ENCODE data around the gene NFKBIZ. TPM values are rescaled to one million over a fixed set of nuclear protein-coding genes. Genes with fewer than 3 reads are reported as not detected.

The NFKBIZ gene
- total and polyA plus RNA-seq, 4 donors, result 4.8 to 78.8 (median 23.7) TPM

- TF ChIP-seq REST (IDR thresholded peaks at IDR 0.05) (no peak), NR2F2 (IDR thresholded peaks at IDR 0.05) (no peak), HNF4G (IDR thresholded peaks at IDR 0.05) (no peak)
Measured at GRCh38 chr3:101829437-101829830, 19.9 kb upstream of the NFKBIZ start (continued).

- TF ChIP-seq CTCF (IDR thresholded peaks at IDR 0.05; ENCODE audit: low read depth, low read length, missing input control) (no peak), ZBTB33 (IDR thresholded peaks at IDR 0.05) (no peak)
- no peak overlapping the region for H3K27ac ChIP-seq (ENCODE audit: low read depth in 1 of 2, low read length in 2 of 2)
- H3K27me3 ChIP-seq (ENCODE audit: control insufficient read depth in 4 of 4, insufficient read depth in 4 of 4, low read length in 3 of 4), result no peaks in the 10 kb centered on the region
- no peak for DNase-seq (ENCODE audit: low spot score)
- H3K4me1 ChIP-seq (ENCODE audit: control insufficient read depth in 4 of 4, insufficient read depth in 4 of 4, low read length in 3 of 4), result peaks cover 2 to 35% (median 16%) of the 10 kb centered on the region in 4 donors
- WGBS, result 84% methylated on average over 2 of the region's 2 CpGs
- no peaks in the 10 kb centered on the region for H3K36me3 ChIP-seq (ENCODE audit: control insufficient read depth in 4 of 4, insufficient read depth in 3 of 4, low read depth in 1 of 4, low read length in 3 of 4)
- H3K4me3 ChIP-seq (ENCODE audit: low read depth in 1 of 3, low read length in 3 of 3), result no peak overlapping the region
- no peaks in the 10 kb centered on the region for H3K9me3 ChIP-seq (ENCODE audit: control insufficient read depth in 4 of 4, low read length in 3 of 4)
- peak overlapping the region in 1 of 2 donors; percentile 78 for H3K9ac ChIP-seq (ENCODE audit: low read depth in 1 of 2, low read length in 2 of 2)
Measured at GRCh38 chr3:101829874-101830273, 19.4 kb upstream of the NFKBIZ start.

- Histone ChIP-seq H3K9me3 (ENCODE audit: control insufficient read depth in 4 of 4, low read length in 3 of 4) (no peaks in the 10 kb centered on the region), H3K27ac (ENCODE audit: low read depth in 1 of 2, low read length in 2 of 2) (peak overlapping the region; percentile 39 to 66), H3K36me3 (ENCODE audit: control insufficient read depth in 4 of 4, insufficient read depth in 3 of 4, low read depth in 1 of 4, low read length in 3 of 4) (peaks cover 0 to 1% (median 0%) of the 10 kb centered on the region in 4 donors), H3K4me3 (ENCODE audit: low read depth in 1 of 3, low read length in 3 of 3) (no peak overlapping the region), H3K27me3 (ENCODE audit: control insufficient read depth in 4 of 4, insufficient read depth in 4 of 4, low read length in 3 of 4) (no peaks in the 10 kb centered on the region), H3K4me1 (ENCODE audit: control insufficient read depth in 4 of 4, insufficient read depth in 4 of 4, low read length in 3 of 4) (peaks cover 5 to 24% (median 15%) of the 10 kb centered on the region in 4 donors), H3K9ac (ENCODE audit: low read depth in 1 of 2, low read length in 2 of 2) (no peak overlapping the region)
- 34% methylated on average over 2 of the region's 2 CpGs for WGBS
- no peak for DNase-seq (ENCODE audit: low spot score)
- peak; percentile 67 for TF ChIP-seq REST (IDR thresholded peaks at IDR 0.05)
- peak; percentile 50 to 71 for TF ChIP-seq HNF4A (conservative IDR thresholded peaks at IDR 0.05)
- no peak for TF ChIP-seq GABPA (IDR thresholded peaks at IDR 0.05 in 1 of 2, conservative IDR thresholded peaks at IDR 0.05 in 1 of 2)
- TF ChIP-seq ZBTB33 (IDR thresholded peaks at IDR 0.05), result no peak
- peak in 1 of 2 donors; percentile 32 for TF ChIP-seq JUND (IDR thresholded peaks at IDR 0.05)
- TF ChIP-seq SP1 (IDR thresholded peaks at IDR 0.05), result peak; percentile 70
- no peak for TF ChIP-seq CTCF (IDR thresholded peaks at IDR 0.05; ENCODE audit: low read depth, low read length, missing input control)
- TF ChIP-seq RAD21 (IDR thresholded peaks at IDR 0.05), result peak; percentile 27 to 29
- TF ChIP-seq HNF4G (IDR thresholded peaks at IDR 0.05), result no peak
- TF ChIP-seq RXRA (IDR thresholded peaks at IDR 0.05), result peak; percentile 59 to 75
- peak; percentile 86 for TF ChIP-seq FOXA2 (IDR thresholded peaks at IDR 0.05)
Measured at GRCh38 chr3:101833446-101833974, 15.8 kb upstream of the NFKBIZ start.

All from liver (tissue), 9 donors.